HL-60 (cell line): ENCODE measurements around the gene RTF2.

Source experiments
- DNase-seq, 2 experiments: peaks; one replicate each; pipeline ENCODE4 v3.0.0-alpha.2; 2010 to 2020; ENCODE audit warnings: low read depth in 1 of 2, low spot score in 1 of 2
- H3K27ac ChIP-seq: fragments of 250-450 bp; sonication (Bioruptor Pico); replicated peaks from 2 replicates; pipeline ENCODE4 v1.5.1; 2020; ENCODE audit warnings: mild to moderate bottlenecking, moderate library complexity
- H3K27me3 ChIP-seq: fragments of 250-450 bp; sonication (Bioruptor Pico); 2 replicates; pipeline ENCODE4 v1.5.1; 2021; ENCODE audit warnings: mild to moderate bottlenecking, moderate library complexity; ENCODE audit not compliant: insufficient read depth, poor library complexity, severe bottlenecking
- H3K4me3 ChIP-seq: replicated peaks from 2 replicates; pipeline ENCODE4 v1.5.1; 2011; ENCODE audit warnings: mild to moderate bottlenecking, control low read depth, low read length; ENCODE audit not compliant: insufficient read depth
- GABPA ChIP-seq: IDR thresholded peaks from 2 replicates; pipeline ENCODE4 v1.6.1; 2012; ENCODE audit warnings: low read depth
- POLR2AphosphoS5 ChIP-seq: IDR thresholded peaks from 2 replicates; pipeline ENCODE4 v1.6.1; 2012; ENCODE audit warnings: low read depth
- SPI1 ChIP-seq: IDR thresholded peaks from 2 replicates; pipeline ENCODE4 v1.6.1; 2012; ENCODE audit warnings: low read depth, mild to moderate bottlenecking, borderline replicate concordance
- TF ChIP-seq, protein P1 (sequence below): IDR thresholded peaks from one replicate; pipeline ENCODE4 v1.5.1; 2011; ENCODE audit warnings: low read length, control low read depth, inconsistent platforms; ENCODE audit not compliant: insufficient read depth
- TF ChIP-seq, protein P2 (sequence below): IDR thresholded peaks from 2 replicates; pipeline ENCODE4 v1.6.1; 2012; ENCODE audit warnings: low read depth; ENCODE audit not compliant: insufficient replicate concordance

The RTF2 gene

DNA sequence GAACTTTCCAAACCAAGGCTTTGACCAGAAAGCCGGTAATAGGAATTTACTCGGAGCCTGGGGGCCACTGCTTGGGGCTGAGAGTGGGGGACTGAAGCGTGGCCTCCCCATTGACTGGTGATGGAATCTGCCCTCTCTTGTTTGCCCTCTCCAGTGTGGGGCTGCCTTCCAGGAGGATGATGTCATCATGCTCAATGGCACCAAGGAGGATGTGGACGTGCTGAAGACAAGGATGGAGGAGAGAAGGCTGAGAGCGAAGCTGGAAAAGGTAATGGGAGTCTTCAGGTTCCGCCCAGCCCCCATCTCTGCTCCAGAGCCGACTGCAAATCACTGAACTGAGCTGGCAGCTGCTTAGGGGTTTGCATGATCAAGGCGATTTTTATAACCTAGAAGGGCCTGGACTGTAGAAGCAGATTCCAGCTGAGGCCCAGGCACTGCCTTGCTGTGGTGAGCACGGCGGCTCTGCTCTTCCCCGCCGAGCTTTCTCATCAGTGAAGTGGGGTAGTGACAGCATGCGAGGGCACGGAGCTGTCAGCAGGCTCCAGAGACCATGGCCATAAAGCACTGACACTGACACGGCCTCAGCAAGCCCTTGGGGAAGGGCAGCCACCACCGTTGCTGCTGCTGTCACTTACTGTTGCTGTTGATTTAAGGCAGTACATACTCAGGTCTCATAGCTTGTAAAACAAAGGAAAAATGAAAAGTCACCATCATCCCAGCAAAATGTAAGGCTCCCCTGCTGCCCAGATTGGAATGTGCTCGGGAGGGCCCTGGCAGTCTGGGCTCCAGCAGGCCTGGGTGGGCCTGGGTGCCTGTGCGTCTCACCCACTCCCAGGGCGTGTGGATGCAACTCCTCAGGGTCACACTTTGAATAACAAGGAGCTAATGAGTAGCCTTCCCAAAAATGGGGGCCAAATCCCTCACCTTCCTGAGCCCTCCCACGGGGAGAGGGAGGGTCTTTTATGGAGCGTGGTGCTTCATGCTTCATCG lies 45.0 kb downstream of the RTF2 start:
- no peak for DNase-seq
- Histone ChIP-seq H3K27me3 (no peaks in the 10 kb centered on the region), H3K4me3 (no peak overlapping the region), H3K27ac (no peak overlapping the region)
- TF ChIP-seq, protein P1, sequence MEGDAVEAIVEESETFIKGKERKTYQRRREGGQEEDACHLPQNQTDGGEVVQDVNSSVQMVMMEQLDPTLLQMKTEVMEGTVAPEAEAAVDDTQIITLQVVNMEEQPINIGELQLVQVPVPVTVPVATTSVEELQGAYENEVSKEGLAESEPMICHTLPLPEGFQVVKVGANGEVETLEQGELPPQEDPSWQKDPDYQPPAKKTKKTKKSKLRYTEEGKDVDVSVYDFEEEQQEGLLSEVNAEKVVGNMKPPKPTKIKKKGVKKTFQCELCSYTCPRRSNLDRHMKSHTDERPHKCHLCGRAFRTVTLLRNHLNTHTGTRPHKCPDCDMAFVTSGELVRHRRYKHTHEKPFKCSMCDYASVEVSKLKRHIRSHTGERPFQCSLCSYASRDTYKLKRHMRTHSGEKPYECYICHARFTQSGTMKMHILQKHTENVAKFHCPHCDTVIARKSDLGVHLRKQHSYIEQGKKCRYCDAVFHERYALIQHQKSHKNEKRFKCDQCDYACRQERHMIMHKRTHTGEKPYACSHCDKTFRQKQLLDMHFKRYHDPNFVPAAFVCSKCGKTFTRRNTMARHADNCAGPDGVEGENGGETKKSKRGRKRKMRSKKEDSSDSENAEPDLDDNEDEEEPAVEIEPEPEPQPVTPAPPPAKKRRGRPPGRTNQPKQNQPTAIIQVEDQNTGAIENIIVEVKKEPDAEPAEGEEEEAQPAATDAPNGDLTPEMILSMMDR: no peak
- TF ChIP-seq, protein P2, sequence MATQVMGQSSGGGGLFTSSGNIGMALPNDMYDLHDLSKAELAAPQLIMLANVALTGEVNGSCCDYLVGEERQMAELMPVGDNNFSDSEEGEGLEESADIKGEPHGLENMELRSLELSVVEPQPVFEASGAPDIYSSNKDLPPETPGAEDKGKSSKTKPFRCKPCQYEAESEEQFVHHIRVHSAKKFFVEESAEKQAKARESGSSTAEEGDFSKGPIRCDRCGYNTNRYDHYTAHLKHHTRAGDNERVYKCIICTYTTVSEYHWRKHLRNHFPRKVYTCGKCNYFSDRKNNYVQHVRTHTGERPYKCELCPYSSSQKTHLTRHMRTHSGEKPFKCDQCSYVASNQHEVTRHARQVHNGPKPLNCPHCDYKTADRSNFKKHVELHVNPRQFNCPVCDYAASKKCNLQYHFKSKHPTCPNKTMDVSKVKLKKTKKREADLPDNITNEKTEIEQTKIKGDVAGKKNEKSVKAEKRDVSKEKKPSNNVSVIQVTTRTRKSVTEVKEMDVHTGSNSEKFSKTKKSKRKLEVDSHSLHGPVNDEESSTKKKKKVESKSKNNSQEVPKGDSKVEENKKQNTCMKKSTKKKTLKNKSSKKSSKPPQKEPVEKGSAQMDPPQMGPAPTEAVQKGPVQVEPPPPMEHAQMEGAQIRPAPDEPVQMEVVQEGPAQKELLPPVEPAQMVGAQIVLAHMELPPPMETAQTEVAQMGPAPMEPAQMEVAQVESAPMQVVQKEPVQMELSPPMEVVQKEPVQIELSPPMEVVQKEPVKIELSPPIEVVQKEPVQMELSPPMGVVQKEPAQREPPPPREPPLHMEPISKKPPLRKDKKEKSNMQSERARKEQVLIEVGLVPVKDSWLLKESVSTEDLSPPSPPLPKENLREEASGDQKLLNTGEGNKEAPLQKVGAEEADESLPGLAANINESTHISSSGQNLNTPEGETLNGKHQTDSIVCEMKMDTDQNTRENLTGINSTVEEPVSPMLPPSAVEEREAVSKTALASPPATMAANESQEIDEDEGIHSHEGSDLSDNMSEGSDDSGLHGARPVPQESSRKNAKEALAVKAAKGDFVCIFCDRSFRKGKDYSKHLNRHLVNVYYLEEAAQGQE: no peak
- TF ChIP-seq GABPA (no peak), SPI1 (no peak), POLR2AphosphoS5 (no peak)

DNA sequence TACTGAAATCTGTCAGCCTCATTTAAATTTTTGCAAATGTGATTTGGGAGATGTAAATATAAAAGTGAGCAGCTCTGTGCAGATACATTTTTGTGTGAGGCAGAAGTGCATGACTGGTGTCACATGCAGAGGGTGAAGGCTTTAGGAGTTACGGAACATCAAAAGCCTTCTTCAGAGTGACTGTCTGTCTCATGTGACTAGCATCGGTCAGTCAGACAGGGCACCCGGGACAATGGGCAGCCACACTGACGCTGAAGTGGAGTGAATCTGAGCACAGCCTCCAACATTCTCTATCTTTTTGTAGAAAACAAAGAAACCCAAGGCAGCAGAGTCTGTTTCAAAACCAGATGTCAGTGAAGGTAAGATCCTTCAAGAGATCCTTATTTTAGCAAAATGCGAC lies 48.2 kb downstream of the RTF2 start:
- TF ChIP-seq SPI1 (no peak), POLR2AphosphoS5 (no peak), GABPA (no peak)
- TF ChIP-seq, protein P1: no peak
- TF ChIP-seq, protein P2: no peak
- Histone ChIP-seq H3K27me3 (no peaks in the 10 kb centered on the region), H3K27ac (no peak overlapping the region), H3K4me3 (no peak overlapping the region)
- DNase-seq: no peak

DNA sequence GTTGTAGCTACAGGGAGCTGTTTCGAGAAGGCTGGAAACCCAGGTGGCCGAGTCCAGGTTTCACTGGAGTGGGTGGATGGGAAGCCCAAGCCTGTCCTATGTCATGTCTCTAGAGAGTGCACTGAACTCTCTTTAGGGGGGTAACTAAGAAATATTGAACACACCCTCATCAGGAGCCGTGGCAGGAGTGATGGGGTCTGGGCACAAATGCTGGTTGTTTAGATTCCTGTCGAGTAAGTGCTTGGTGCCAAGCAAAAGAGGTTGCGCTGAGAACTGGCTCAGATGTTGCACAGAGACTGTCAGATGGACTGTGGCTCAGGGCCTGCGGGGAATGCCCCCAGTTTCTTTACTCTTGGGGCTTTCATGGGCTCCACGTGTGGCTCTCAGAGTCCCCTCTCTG lies 48.8 kb downstream of the RTF2 start:
- TF ChIP-seq, protein P1: no peak
- TF ChIP-seq GABPA (no peak), POLR2AphosphoS5 (no peak), SPI1 (no peak)
- TF ChIP-seq, protein P2: no peak
- DNase-seq: no peak
- no peaks in the 10 kb centered on the region for H3K27me3 ChIP-seq
- no peak overlapping the region for H3K4me3 ChIP-seq
- no peak overlapping the region for H3K27ac ChIP-seq
